Erythroblast (primary cell): ENCODE measurements around the gene TSPEAR.

Experiments used
- GATA1 ChIP-seq: IDR thresholded peaks from 2 replicates; pipeline ENCODE4 v1.6.1; 2011; ENCODE audit warnings: low read depth, mild to moderate bottlenecking, control low read depth, low read length, moderate library complexity
- POLR2A ChIP-seq: IDR thresholded peaks from 2 replicates; pipeline ENCODE4 v1.6.1; 2011; ENCODE audit warnings: mild to moderate bottlenecking, low read length

GRCh38 chr21:44728716-44729115 lies 17.3 kb upstream of the TSPEAR start:
- no peak for TF ChIP-seq POLR2A
- TF ChIP-seq GATA1 = no peak
